ENCODE results near the gene KIAA0513. TPM values are rescaled to one million over a fixed set of nuclear protein-coding genes. Genes with fewer than 3 reads are reported as not detected.

Gene KIAA0513
- total RNA-seq, 3 donors from 2014 or later, result 31.9 to 36.5 (median 33.5) TPM

DNA sequence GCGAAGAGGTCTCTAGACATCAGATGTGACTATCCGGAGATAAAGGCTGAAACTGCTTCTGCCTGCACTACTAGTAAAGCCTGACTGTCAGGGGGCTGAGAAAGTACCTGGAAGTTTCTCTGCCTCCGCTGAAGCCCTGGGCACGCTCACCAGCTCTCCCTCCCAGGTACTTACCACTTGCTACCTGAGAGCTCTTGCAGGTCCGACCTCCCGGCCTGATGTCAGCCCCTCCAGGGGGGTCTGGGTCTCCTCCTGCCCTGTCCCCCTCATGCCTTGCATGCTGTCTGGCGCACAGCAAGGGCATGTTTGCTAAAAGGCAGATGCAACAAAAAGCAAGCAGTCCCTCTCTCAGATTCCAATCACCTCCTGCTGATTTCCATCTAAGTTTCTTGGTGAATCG, 33.7 kb upstream of the KIAA0513 start:
- Histone ChIP-seq H3K4me1 (ENCODE audit: low read depth) (peaks cover 44% of the 10 kb centered on the region), H3K36me3 (ENCODE audit: low read depth) (peaks cover 8% of the 10 kb centered on the region)

DNA sequence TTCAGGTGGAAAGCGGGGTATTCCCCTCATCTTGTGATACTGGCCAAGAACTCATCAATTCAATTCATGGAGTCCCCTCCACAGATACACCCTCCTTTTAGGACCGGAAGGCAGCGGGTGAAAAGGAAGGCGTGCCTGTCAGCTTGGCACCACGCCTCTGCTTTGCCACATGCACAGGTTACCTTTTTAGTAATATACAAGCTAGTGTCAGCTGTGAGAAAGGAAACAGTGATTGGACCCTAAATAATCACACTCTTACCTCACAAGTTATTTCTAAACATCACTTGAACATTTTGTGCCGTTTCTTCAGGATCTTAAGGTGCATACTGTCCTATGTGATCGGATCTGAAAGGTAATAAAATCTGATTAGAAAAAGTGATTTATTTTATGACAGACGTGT, 31.9 kb upstream of the KIAA0513 start:
- TF ChIP-seq, protein P1, sequence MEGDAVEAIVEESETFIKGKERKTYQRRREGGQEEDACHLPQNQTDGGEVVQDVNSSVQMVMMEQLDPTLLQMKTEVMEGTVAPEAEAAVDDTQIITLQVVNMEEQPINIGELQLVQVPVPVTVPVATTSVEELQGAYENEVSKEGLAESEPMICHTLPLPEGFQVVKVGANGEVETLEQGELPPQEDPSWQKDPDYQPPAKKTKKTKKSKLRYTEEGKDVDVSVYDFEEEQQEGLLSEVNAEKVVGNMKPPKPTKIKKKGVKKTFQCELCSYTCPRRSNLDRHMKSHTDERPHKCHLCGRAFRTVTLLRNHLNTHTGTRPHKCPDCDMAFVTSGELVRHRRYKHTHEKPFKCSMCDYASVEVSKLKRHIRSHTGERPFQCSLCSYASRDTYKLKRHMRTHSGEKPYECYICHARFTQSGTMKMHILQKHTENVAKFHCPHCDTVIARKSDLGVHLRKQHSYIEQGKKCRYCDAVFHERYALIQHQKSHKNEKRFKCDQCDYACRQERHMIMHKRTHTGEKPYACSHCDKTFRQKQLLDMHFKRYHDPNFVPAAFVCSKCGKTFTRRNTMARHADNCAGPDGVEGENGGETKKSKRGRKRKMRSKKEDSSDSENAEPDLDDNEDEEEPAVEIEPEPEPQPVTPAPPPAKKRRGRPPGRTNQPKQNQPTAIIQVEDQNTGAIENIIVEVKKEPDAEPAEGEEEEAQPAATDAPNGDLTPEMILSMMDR (IDR thresholded peaks at IDR 0.05), result no peak
- Histone ChIP-seq H3K36me3 (ENCODE audit: low read depth) (no peaks in the 10 kb centered on the region), H3K4me1 (ENCODE audit: low read depth) (peaks cover 51% of the 10 kb centered on the region), H3K4me3 (no peak overlapping the region), H3K9me3 (no peaks in the 10 kb centered on the region)
- intact Hi-C loops (cut with DNase I, micrococcal nuclease), result no loop called here
- peak in 1 of 3 donors; percentile 50 for DNase-seq
- peak; percentile 55 for ATAC-seq

More for the DNA sequence above, 33.7 kb upstream of the KIAA0513 start:
- H3K4me3 ChIP-seq, result no peak overlapping the region
- H3K9me3 ChIP-seq, result no peaks in the 10 kb centered on the region
- TF ChIP-seq, protein P1 (IDR thresholded peaks at IDR 0.05), result no peak
- DNase-seq (no peak), ATAC-seq (no peak)
- intact Hi-C loops (cut with DNase I, micrococcal nuclease), result no loop called here

DNA sequence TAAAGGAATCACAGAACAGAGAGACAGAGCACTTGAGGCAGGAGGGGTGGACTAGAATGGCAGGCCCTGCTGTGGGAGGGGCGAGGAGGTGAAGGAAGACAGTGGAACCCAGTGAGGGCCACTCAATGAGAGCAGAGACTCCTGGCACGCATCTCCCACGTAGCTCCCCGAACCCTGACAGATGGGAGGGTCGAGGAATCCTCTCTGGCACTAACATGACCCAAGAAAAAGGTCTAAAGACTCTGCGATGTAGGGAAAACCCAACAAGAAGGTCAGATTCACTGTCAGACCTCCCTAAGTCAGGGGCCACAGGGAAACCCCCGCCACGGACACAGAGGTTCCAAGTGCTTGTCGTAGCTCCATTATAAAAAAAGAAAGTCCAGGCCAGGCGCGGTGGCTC, 31.2 kb upstream of the KIAA0513 start:
- no peak for ATAC-seq

DNA sequence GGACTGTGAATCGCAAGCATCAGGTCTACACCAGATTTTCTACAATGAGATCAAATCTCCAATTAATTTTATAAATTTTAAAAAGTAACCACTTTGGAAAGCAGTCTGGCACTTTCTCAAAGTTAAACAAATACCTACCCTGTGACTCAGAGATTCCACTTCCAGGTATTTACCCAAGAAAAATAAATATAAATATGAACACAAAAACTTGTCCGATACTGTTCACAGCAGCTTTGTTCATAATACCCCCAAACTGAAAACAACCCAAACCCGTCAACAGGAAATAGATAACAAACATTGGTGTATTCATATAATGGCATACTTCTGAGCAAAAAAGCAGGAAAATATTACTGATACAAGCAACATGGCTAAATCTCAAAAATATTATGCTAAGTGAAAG, 28.4 kb upstream of the KIAA0513 start:
- no peaks in the 10 kb centered on the region for H3K9me3 ChIP-seq
- TF ChIP-seq, protein P1 (IDR thresholded peaks at IDR 0.05), result no peak
- peaks cover 66% of the 10 kb centered on the region for H3K4me1 ChIP-seq (ENCODE audit: low read depth)
- intact Hi-C loops (cut with DNase I, micrococcal nuclease), result no loop called here
- DNase-seq, result no peak
- no peak overlapping the region for H3K4me3 ChIP-seq
- ATAC-seq, result no peak
- no peaks in the 10 kb centered on the region for H3K36me3 ChIP-seq (ENCODE audit: low read depth)

More for the DNA sequence above, 31.2 kb upstream of the KIAA0513 start:
- TF ChIP-seq, protein P1 (IDR thresholded peaks at IDR 0.05), result no peak
- Histone ChIP-seq H3K36me3 (ENCODE audit: low read depth) (no peaks in the 10 kb centered on the region), H3K4me3 (no peak overlapping the region), H3K9me3 (no peaks in the 10 kb centered on the region), H3K4me1 (ENCODE audit: low read depth) (peaks cover 58% of the 10 kb centered on the region)
- no peak for DNase-seq
- intact Hi-C loops (cut with DNase I, micrococcal nuclease), result no loop called here

DNA sequence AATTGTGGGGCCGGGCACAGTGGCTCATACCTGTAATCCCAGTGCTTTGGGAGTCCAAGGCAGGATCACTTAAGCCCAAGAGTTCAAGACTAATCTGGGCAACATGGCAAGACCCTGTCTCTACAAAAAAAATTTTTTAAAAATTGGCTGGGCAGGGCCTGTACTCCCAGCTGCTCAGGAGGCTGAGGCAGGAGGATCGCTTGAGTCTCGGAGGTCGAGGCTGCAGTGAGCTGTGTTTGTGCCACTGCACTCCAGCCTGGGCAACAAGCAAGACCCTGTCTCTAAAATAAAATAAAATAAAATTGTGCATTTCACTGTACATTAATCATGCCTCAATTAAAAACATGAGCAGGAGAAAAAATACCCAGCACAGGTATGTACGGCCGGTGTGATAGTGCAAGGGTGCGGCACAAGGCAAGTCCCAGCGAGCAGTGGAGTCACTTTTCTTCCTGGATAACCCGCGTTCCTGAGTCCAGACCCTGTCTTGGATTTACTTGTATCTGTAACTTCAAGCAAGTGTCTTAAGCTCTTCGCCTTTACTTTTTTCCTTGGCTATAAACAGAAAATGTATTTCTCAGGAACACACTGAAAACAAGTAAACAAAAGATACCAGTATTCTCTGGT, 27.6 kb upstream of the KIAA0513 start:
- Histone ChIP-seq H3K36me3 (ENCODE audit: low read depth) (no peaks in the 10 kb centered on the region), H3K4me1 (ENCODE audit: low read depth) (peaks cover 66% of the 10 kb centered on the region), H3K9me3 (no peaks in the 10 kb centered on the region), H3K4me3 (no peak overlapping the region)
- TF ChIP-seq, protein P1 (IDR thresholded peaks at IDR 0.05), result no peak
- intact Hi-C loops (cut with DNase I, micrococcal nuclease), result no loop called here
- DNase-seq (no peak), ATAC-seq (no peak)

Data from mucosa of descending colon (tissue), 3 donors.